Measurements from ENCODE around the gene GLOD5. TPM values are rescaled to one million over a fixed set of nuclear protein-coding genes. Genes with fewer than 3 reads are reported as not detected.
A peak's percentile ranks its signal among the peaks of the same experiment; 100 is the strongest.

The GLOD5 gene
- total RNA-seq, 1 experiment from 2014 or later = not detected

- no peak overlapping the region for H2BK15ac ChIP-seq (ENCODE audit: low read depth, low read length)
- no peak overlapping the region for H4K91ac ChIP-seq (ENCODE audit: insufficient read length, low read depth, low read length)
- H2AFZ ChIP-seq (ENCODE audit: low read length) = no peak overlapping the region
- Mint-ChIP-seq H3K27me3 (ENCODE audit: low read depth) (peaks cover 18% of the 10 kb centered on the region), H3K36me3 (ENCODE audit: insufficient read depth in 1 of 3, low read depth in 3 of 3) (peaks cover 0 to 4% (median 3%) of the 10 kb centered on the region in 3 experiments; a peak in 3 of 7 replicates), H3K4me1 (0 out of 4 replicates have a peak, but pooled peaks cover 0 to 3% of the 10 kb centered on the region in 2 experiments), H3K4me3 (peak overlapping the region in 1 of 2 experiments; percentile 42; a peak in 1 of 5 replicates), H3K9me3 (peaks cover 64 to 83% of the 10 kb centered on the region in 2 experiments), H3K27ac (peak overlapping the region in 1 of 3 experiments; percentile 51; a peak in 1 of 7 replicates)
- H3K23me2 ChIP-seq (ENCODE audit: insufficient read length, low read depth, low read length, poor library complexity, severe bottlenecking) = no peaks in the 10 kb centered on the region
- H3K79me2 ChIP-seq (ENCODE audit: insufficient read depth, low read length) = no peaks in the 10 kb centered on the region
- no peak overlapping the region for H3K4me2 ChIP-seq (ENCODE audit: insufficient read depth, insufficient read length, low read length)
- H3T11ph ChIP-seq (ENCODE audit: low read length) = no peak overlapping the region
- H4K20me1 ChIP-seq (ENCODE audit: control insufficient read depth, insufficient read depth, insufficient read length) = no peaks in the 10 kb centered on the region
- H3K14ac ChIP-seq (ENCODE audit: insufficient read depth, low read length) = no peak overlapping the region
- no peak overlapping the region for H2AK5ac ChIP-seq (ENCODE audit: insufficient read length, low read length)
- no peak overlapping the region for H2BK20ac ChIP-seq (ENCODE audit: low read depth, low read length, poor library complexity, severe bottlenecking)
- H3K4ac ChIP-seq (ENCODE audit: low read depth, low read length) = no peak overlapping the region
- H3K9ac ChIP-seq (ENCODE audit: extremely low read depth, insufficient read length, low read length) = no peak overlapping the region
- H2BK12ac ChIP-seq (ENCODE audit: insufficient read length, low read depth, low read length) = no peak overlapping the region
- H3K4me1 ChIP-seq (ENCODE audit: insufficient read depth, low read length) = no peaks in the 10 kb centered on the region
- H4K8ac ChIP-seq (replicated peaks; ENCODE audit: insufficient read length, low read depth, low read length) = no peak overlapping the region
- no peak overlapping the region for H3K27ac ChIP-seq (ENCODE audit: insufficient read length, low read depth, low read length)
- WGBS (ENCODE audit: extremely low coverage, insufficient read length, low lambda C conversion rate) = no CpG with 5 or more reads among the region's 16 CpGs
- no peaks in the 10 kb centered on the region for H3K27me3 ChIP-seq (ENCODE audit: insufficient read depth, low read length)
- no peak overlapping the region for H2BK5ac ChIP-seq (ENCODE audit: insufficient read length, low read length)
- no peak overlapping the region for H3K23ac ChIP-seq (ENCODE audit: insufficient read length, low read depth, low read length)
- H3K18ac ChIP-seq (ENCODE audit: insufficient read length, low read depth, low read length) = no peak overlapping the region
- H2BK120ac ChIP-seq (ENCODE audit: low read depth, low read length, poor library complexity, severe bottlenecking) = no peak overlapping the region
- H3K56ac ChIP-seq (ENCODE audit: insufficient read length, low read depth, low read length) = no peak overlapping the region
- DNase-seq = no peak
- no peak overlapping the region for H4K5ac ChIP-seq (ENCODE audit: insufficient read length, low read depth, low read length)
- no peak for TF ChIP-seq CTCF (conservative IDR thresholded peaks at IDR 0.05)
- peaks cover 14% of the 10 kb centered on the region for H3K9me3 ChIP-seq (ENCODE audit: control insufficient read depth, low read depth, low read length)
- no peaks in the 10 kb centered on the region for H3K79me1 ChIP-seq (ENCODE audit: insufficient read depth, low read depth, low read length, poor library complexity, severe bottlenecking)
These were observed 24.1 kb downstream of the GLOD5 start for GRCh38 chrX:48785540-48786214.

All from H9 (cell line).